Activated CD4-positive, alpha-beta memory T cell treated with anti-CD3 and anti-CD28 coated beads for 36 hours (primary cell): ENCODE data around the gene EXOSC1. TPM values are rescaled to one million over a fixed set of nuclear protein-coding genes. Genes with fewer than 3 reads are reported as not detected.

ENCODE experiments used
- CTCF ChIA-PET: fragments of 350-600 bp; sonication (Branson Sonifier 250); formaldehyde crosslinking; loops from one replicate; lab custom pipeline; 2021; ENCODE audit warnings: antibody characterized with exemption, inconsistent platforms; lab: Charles Lee
- POLR2A ChIA-PET: fragments of 350-600 bp; sonication (Branson Sonifier 250); formaldehyde crosslinking; loops from one replicate; lab custom pipeline; 2021; ENCODE audit warnings: antibody characterized with exemption; lab: Charles Lee
- DNase-seq: peaks from one replicate; pipeline ENCODE4 v3.0.0-alpha.2; 2020
- H3K27ac Mint-ChIP-seq: one replicate; pipeline ENCODE4 v1.8.0; 2021; ENCODE audit warnings: mixed read lengths
- H3K27me3 Mint-ChIP-seq: one replicate; pipeline ENCODE4 v1.8.0; 2021; ENCODE audit warnings: mixed read lengths
- H3K36me3 Mint-ChIP-seq: one replicate; pipeline ENCODE4 v1.8.0; 2021; ENCODE audit warnings: mixed read lengths
- H3K4me1 Mint-ChIP-seq: one replicate; pipeline ENCODE4 v1.8.0; 2021; ENCODE audit warnings: low read depth, mixed read lengths
- H3K4me3 Mint-ChIP-seq: one replicate; pipeline ENCODE4 v1.8.0; 2021; ENCODE audit warnings: mild to moderate bottlenecking, mixed read lengths
- H3K9me3 Mint-ChIP-seq: one replicate; pipeline ENCODE4 v1.8.0; 2021; ENCODE audit warnings: mixed read lengths
- intact Hi-C: fragments of 100-400 bp; cut with micrococcal nuclease; formaldehyde crosslinking; loops from one replicate; pipeline ENCODE4 v1.15.1; 2023
- total RNA-seq, 2 experiments: library from RNA; stranded (reverse); gene quantifications; one replicate each; pipeline ENCODE4 v1.2.3, GENCODE V29; 2021

Gene EXOSC1
- total RNA-seq, 2 experiments from 2014 or later: 69.0 to 75.1 TPM

GRCh38 chr10:97390091-97390490 is 55.7 kb downstream of the EXOSC1 start:
- Mint-ChIP-seq H3K4me3 (no peak overlapping the region), H3K27ac (no peak overlapping the region), H3K36me3 (peaks cover 36% of the 10 kb centered on the region), H3K4me1 (peaks cover 4% of the 10 kb centered on the region), H3K9me3 (no peaks in the 10 kb centered on the region), H3K27me3 (no peaks in the 10 kb centered on the region)
- CTCF ChIA-PET: no interaction called here
- no peak for DNase-seq
- intact Hi-C loops: no loop called here
- POLR2A ChIA-PET: no interaction called here

- Mint-ChIP-seq H3K9me3 (no peaks in the 10 kb centered on the region), H3K27me3 (no peaks in the 10 kb centered on the region), H3K4me1 (peaks cover 2% of the 10 kb centered on the region), H3K27ac (no peak overlapping the region), H3K4me3 (no peak overlapping the region), H3K36me3 (peaks cover 30% of the 10 kb centered on the region)
- no peak for DNase-seq
- CTCF ChIA-PET: no interaction called here
- POLR2A ChIA-PET: no interaction called here
- intact Hi-C loops: no loop called here
These were observed 57.7 kb downstream of the EXOSC1 start for GRCh38 chr10:97388152-97388551.

Other genes starting within 250 kb of the EXOSC1 start
- 10 to 100 TPM; 53.2 to 54.2 TPM for gene ARHGAP19, start 153.4 kb downstream of the EXOSC1 start, total RNA-seq
- gene FRAT1, start 126.7 kb downstream of the EXOSC1 start, total RNA-seq: 1 to 10 TPM; 2.1 TPM
- gene FRAT2, start 111.3 kb downstream of the EXOSC1 start, total RNA-seq: 1 to 10 TPM; 5.1 to 5.3 TPM
- gene RRP12, start 44.7 kb downstream of the EXOSC1 start, total RNA-seq: 10 to 100 TPM; 40.4 to 41.8 TPM
- gene PGAM1, start 19.8 kb downstream of the EXOSC1 start, total RNA-seq: 1,000 to 10,000 TPM; 1,430 to 1,457 TPM
- gene ZDHHC16, start 169 bp upstream of the EXOSC1 start, total RNA-seq: 10 to 100 TPM; 42.5 to 43.6 TPM
- gene MMS19, start 52.4 kb upstream of the EXOSC1 start, total RNA-seq: 10 to 100 TPM; 84.7 to 86.8 TPM
- gene UBTD1, start 52.9 kb upstream of the EXOSC1 start, total RNA-seq: 1 to 10 TPM; 1.6 to 2.6 TPM
- gene ANKRD2, start 126.8 kb upstream of the EXOSC1 start, total RNA-seq: not detected
- not detected for gene HOGA1, start 138.4 kb upstream of the EXOSC1 start, total RNA-seq
- not detected for gene C10orf62, start 143.7 kb upstream of the EXOSC1 start, total RNA-seq
- gene MORN4, start 187.5 kb upstream of the EXOSC1 start, total RNA-seq: 1 to 10 TPM; 5.3 to 6.5 TPM
- gene PI4K2A, start 194.7 kb upstream of the EXOSC1 start, total RNA-seq: 10 to 100 TPM; 13.1 to 13.2 TPM
- gene AVPI1, start 241.2 kb upstream of the EXOSC1 start, total RNA-seq: 1 to 10 TPM; 1.7 to 2.1 TPM